Natural killer cell (primary cell): ENCODE measurements around the gene ATG10. TPM values are rescaled to one million over a fixed set of nuclear protein-coding genes. Genes with fewer than 3 reads are reported as not detected.
"Not testable (repeated sequence)": the region's sequence is repeated elsewhere in the genome, so short reads cannot be mapped to it uniquely, and the experiment has no call there.

Experiments
- ATAC-seq, 3 donors: fragments of 150-1000 bp in 2 of 3; fragments of 200-7000 bp in 1 of 3; cut with Tn5 transposase; 1 replicate in 1 of 3; 2 replicates in 2 of 3; pipeline ENCODE4 v1.10.0; 2021; ENCODE audit warnings: mild to moderate bottlenecking in 2 of 3, moderate library complexity in 2 of 3
- DNase-seq, 2 donors: peaks; one replicate each; pipeline versions ENCODE4 v3.0.0 to v3.0.0-alpha.2; 2013 to 2021; ENCODE audit warnings: mixed read lengths in 1 of 2
- H3K27ac ChIP-seq: one replicate; pipeline ENCODE4 v1.5.1; 2013; ENCODE audit warnings: mild to moderate bottlenecking, low read length
- H3K27me3 ChIP-seq: one replicate; pipeline ENCODE4 v1.6.1; 2013; ENCODE audit warnings: low read length; ENCODE audit not compliant: control insufficient read depth, insufficient read depth
- H3K36me3 ChIP-seq: one replicate; pipeline ENCODE4 v1.6.1; 2013; ENCODE audit warnings: low read length; ENCODE audit not compliant: control insufficient read depth, insufficient read depth
- H3K4me1 ChIP-seq: one replicate; pipeline ENCODE4 v1.6.1; 2013; ENCODE audit warnings: low read length; ENCODE audit not compliant: control insufficient read depth, insufficient read depth
- H3K4me3 ChIP-seq: one replicate; pipeline ENCODE4 v1.5.1; 2013; ENCODE audit warnings: low read length
- H3K9me3 ChIP-seq: one replicate; pipeline ENCODE4 v1.6.1; 2013; ENCODE audit warnings: low read length; ENCODE audit not compliant: control insufficient read depth, insufficient read depth
- H3K27ac Mint-ChIP-seq, 2 donors: one replicate each; pipeline ENCODE4 v1.8.0; 2022; ENCODE audit warnings: mild to moderate bottlenecking in 2 of 2, mixed read lengths in 2 of 2, moderate library complexity in 1 of 2
- H3K27me3 Mint-ChIP-seq, 2 donors: one replicate each; pipeline ENCODE4 v1.8.0; 2022; ENCODE audit warnings: low read depth in 2 of 2, mixed read lengths in 2 of 2
- H3K36me3 Mint-ChIP-seq: one replicate; pipeline ENCODE4 v1.8.0; 2022; ENCODE audit warnings: mixed read lengths
- H3K4me1 Mint-ChIP-seq, 2 donors: one replicate each; pipeline ENCODE4 v1.8.0; 2022; ENCODE audit warnings: mixed read lengths in 2 of 2
- H3K4me3 Mint-ChIP-seq: one replicate; pipeline ENCODE4 v1.8.0; 2022; ENCODE audit warnings: mild to moderate bottlenecking, moderate library complexity, mixed read lengths
- H3K9me3 Mint-ChIP-seq, 2 donors: one replicate each; pipeline ENCODE4 v1.8.0; 2022; ENCODE audit warnings: mixed read lengths in 2 of 2
- CTCF ChIP-seq: fragments of 200-600 bp; IDR thresholded peaks from one replicate; pipeline ENCODE4 v1.8.0; 2022; ENCODE audit warnings: antibody characterized with exemption
- WGBS: methylation state at CpG from one replicate; pipeline ENCODE4 v1.1.7; 2013; ENCODE audit warnings: missing lambda C conversion rate; ENCODE audit not compliant: insufficient coverage; 5-methylcytosine and 5-hydroxymethylcytosine counted together
- intact Hi-C: fragments of 100-400 bp; cut with micrococcal nuclease; formaldehyde crosslinking; loops from one replicate; pipeline ENCODE4 v1.14.2; 2022
- total RNA-seq, 4 donors: library from RNA; stranded (reverse); fragments of 120-200 nt in 1 of 4; gene quantifications; one replicate each; pipeline versions ENCODE4 v1.2.3 to v1.2.4, GENCODE V29; 2013 to 2022

The ATG10 gene
- total RNA-seq, 3 donors from 2014 or later (not counting 1 experiment from before 2014, with no cell fraction given) = 9.0 to 11.5 (median 11.4) TPM

- H3K27ac ChIP-seq = no peak overlapping the region
Observed at GRCh38 chr5:81980598-81981260, 8.9 kb downstream of the ATG10 start.

DNA sequence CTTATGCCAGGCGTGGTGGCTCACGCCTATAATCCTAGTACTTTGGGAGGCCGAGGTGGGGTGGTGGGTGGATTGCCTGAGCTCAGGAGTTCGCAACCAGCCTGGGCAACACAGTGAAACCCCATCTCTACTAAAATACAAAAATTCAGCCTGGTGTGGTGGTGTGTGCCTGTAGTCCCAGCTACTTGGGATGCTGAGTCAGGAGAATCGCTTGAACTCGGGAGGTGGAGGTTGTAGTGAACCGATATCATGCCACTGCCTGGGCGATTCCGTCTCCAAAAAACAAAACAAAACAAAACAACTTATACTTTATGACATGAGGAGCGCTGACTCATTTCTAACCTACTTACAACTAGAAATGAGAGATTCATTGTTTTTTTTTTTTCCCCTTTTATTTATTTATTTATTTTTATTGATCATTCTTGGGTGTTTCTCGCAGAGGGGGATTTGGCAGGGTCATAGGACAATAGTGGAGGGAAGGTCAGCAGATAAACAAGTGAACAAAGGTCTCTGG is 10.4 kb downstream of the ATG10 start:
- H3K4me3 ChIP-seq, intact Hi-C loops, H3K27me3 Mint-ChIP-seq, H3K4me3 Mint-ChIP-seq, H3K36me3 Mint-ChIP-seq, H3K27me3 ChIP-seq, H3K9me3 Mint-ChIP-seq, H3K4me1 Mint-ChIP-seq, DNase-seq, H3K4me1 ChIP-seq, ATAC-seq, H3K27ac ChIP-seq, H3K9me3 ChIP-seq, H3K36me3 ChIP-seq, H3K27ac Mint-ChIP-seq: not testable (repeated sequence)
- WGBS = 98% methylated on average over 5 of the region's 11 CpGs

More at GRCh38 chr5:81980598-81981260, 8.9 kb downstream of the ATG10 start:
- Histone ChIP-seq H3K4me3 (no peak overlapping the region), H3K36me3 (no peaks in the 10 kb centered on the region), H3K4me1 (no peaks in the 10 kb centered on the region), H3K9me3 (no peaks in the 10 kb centered on the region), H3K27me3 (no peaks in the 10 kb centered on the region)
- Mint-ChIP-seq H3K4me1 (no peaks in the 10 kb centered on the region), H3K27me3 (no peaks in the 10 kb centered on the region), H3K9me3 (no peaks in the 10 kb centered on the region), H3K27ac (no peak overlapping the region), H3K4me3 (no peak overlapping the region), H3K36me3 (peaks cover 7% of the 10 kb centered on the region)
- intact Hi-C loops = no loop called here
- WGBS = 99% methylated on average over 3 of the region's 3 CpGs
- TF ChIP-seq CTCF = no peak
- ATAC-seq (no peak), DNase-seq (no peak)

DNA sequence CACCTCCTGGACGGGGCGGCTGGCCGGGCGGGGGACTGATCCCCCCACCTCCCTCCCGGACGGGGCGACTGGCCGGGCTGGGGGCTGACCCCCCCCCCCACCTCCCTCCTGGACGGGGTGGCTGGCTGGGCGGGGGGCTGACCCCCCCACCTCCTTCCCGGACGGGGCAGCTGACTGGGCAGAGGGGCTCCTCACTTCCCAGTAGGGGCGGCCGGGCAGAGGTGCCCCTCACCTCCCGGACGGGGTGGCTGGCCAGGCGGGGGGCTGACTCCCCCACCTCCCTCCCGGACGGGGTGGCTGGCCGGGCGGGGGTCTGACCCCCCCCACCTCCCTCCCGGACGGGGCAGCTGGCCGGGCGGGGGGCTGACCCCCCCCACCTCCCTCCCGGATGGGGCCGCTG is 11.3 kb downstream of the ATG10 start:
- H3K9me3 ChIP-seq, DNase-seq, H3K4me3 ChIP-seq, H3K4me1 Mint-ChIP-seq, H3K4me1 ChIP-seq, H3K27ac Mint-ChIP-seq, H3K36me3 ChIP-seq, H3K27ac ChIP-seq, H3K27me3 Mint-ChIP-seq, H3K4me3 Mint-ChIP-seq, H3K9me3 Mint-ChIP-seq, H3K27me3 ChIP-seq, intact Hi-C loops, H3K36me3 Mint-ChIP-seq, ATAC-seq: not testable (repeated sequence)
- WGBS = 98% methylated on average over 17 of the region's 27 CpGs

GRCh38 chr5:81983563-81983962 is 11.7 kb downstream of the ATG10 start:
- 98% methylated on average over 24 of the region's 30 CpGs for WGBS
- ATAC-seq, H3K4me1 Mint-ChIP-seq, H3K27me3 Mint-ChIP-seq, H3K4me3 Mint-ChIP-seq, H3K9me3 Mint-ChIP-seq, H3K4me3 ChIP-seq, DNase-seq, H3K27ac Mint-ChIP-seq, intact Hi-C loops, H3K36me3 Mint-ChIP-seq, H3K36me3 ChIP-seq, H3K9me3 ChIP-seq, H3K27ac ChIP-seq, H3K4me1 ChIP-seq, H3K27me3 ChIP-seq: not testable (repeated sequence)

DNA sequence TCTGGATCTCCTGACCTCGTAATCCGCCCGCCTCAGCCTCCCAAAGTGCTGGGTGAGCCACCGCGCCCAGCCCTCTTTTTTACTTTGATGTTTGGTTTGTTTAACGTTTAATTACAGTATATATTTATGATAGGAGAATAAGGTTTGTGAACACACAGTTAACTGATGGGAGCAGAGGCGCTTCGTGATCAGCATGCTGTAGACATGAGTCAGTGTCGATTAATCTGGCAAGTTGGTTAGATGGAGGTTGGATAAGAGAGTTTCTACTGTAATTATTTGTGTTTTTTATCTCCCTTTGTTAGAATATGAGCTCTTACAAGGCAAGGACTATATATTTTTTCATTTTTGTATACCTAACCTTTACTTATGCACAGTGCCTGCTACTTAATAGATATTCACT is 14.3 kb downstream of the ATG10 start:
- WGBS = 97% methylated on average over 9 of the region's 9 CpGs
- Mint-ChIP-seq H3K4me1 (no peaks in the 10 kb centered on the region), H3K27ac (no peak overlapping the region), H3K27me3 (no peaks in the 10 kb centered on the region), H3K4me3 (no peak overlapping the region), H3K36me3 (no peaks in the 10 kb centered on the region), H3K9me3 (no peaks in the 10 kb centered on the region)
- Histone ChIP-seq H3K4me3 (no peak overlapping the region), H3K27ac (no peak overlapping the region), H3K9me3 (no peaks in the 10 kb centered on the region), H3K27me3 (no peaks in the 10 kb centered on the region), H3K4me1 (no peaks in the 10 kb centered on the region), H3K36me3 (no peaks in the 10 kb centered on the region)
- intact Hi-C loops = no loop called here
- no peak for TF ChIP-seq CTCF
- DNase-seq = no peak
- no peak for ATAC-seq
